ENCODE data around the gene AOPEP. TPM values are rescaled to one million over a fixed set of nuclear protein-coding genes. Genes with fewer than 3 reads are reported as not detected.

Gene AOPEP
- total and polyA plus RNA-seq, 9 of the 15 experiments (the other 6 are each of a cell fraction or from before 2014, with no cell fraction given) = 4.5 to 19.3 (median 13.5) TPM

DNA sequence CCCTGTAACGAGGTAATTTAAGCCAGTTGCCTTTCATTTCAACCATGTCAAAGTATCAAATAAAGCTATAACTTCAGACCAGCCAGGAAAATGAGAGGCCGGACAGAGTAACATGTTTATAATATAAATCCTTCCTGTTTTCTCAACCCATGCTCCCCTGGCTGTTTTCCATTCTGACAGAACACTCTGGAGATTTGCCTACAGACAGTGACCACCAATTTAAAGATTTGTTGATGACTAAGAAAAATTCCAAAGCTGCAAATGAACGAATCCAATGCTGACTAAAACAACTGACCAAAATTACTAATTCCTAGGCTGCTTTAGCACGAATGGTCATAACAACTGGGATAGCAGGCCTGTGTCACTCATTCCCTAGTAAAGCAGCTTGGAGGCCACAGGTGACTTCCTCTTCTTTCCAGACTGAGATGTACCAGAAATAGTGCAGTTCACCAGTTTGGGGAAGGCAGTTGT is 141.4 kb downstream of the AOPEP start:
- DNase-seq (ENCODE audit: extremely low read depth in 1 of 4, low spot score in 3 of 4) (no peak), FAIRE-seq (no peak), ATAC-seq (no peak)
- H3K9me1 ChIP-seq (ENCODE audit: control insufficient read depth, insufficient read depth, low read length) = no peaks in the 10 kb centered on the region
- no peaks in the 10 kb centered on the region for H3K27me3 ChIP-seq (ENCODE audit: control insufficient read depth in 2 of 2, insufficient read depth in 2 of 2, low read length in 2 of 2)
- peak overlapping the region; percentile 37; the same call in 1 of the 3 replicates for H3K27ac ChIP-seq (ENCODE audit: extremely low read depth, low read depth, low read length)
- H2AFZ ChIP-seq (ENCODE audit: low read depth, low read length) = 0 out of 2 replicates have a peak overlapping the region, but pooled peaks have one; percentile 36
- H3K4me3 ChIP-seq = no peak overlapping the region
- H3K4me1 ChIP-seq (replicated peaks in 1 of 2; ENCODE audit: control insufficient read depth in 2 of 2, insufficient read depth in 2 of 2, low read length in 2 of 2) = peaks cover 0 to 6% of the 10 kb centered on the region in 2 experiments; a peak in 4 of 5 replicates
- ChIA-PET CTCF (ENCODE audit: low intra/inter-chr PET ratio) (no interaction called here), POLR2A (no interaction called here)
- 55% methylated on average over 4 of the region's 4 CpGs for WGBS (ENCODE audit: insufficient coverage, low coverage, missing lambda C conversion rate)
- in situ Hi-C loops (cut with MboI) = no loop called here
- H4K20me1 ChIP-seq (replicated peaks; ENCODE audit: control insufficient read depth, insufficient read depth, low read length) = no peaks in the 10 kb centered on the region
- BruUV-seq (replicated peaks) = no TSS peak
- intact Hi-C loops (cut with micrococcal nuclease) = no loop called here
- H3K79me2 ChIP-seq (ENCODE audit: control insufficient read depth, insufficient read depth, low read length) = no peaks in the 10 kb centered on the region
- no peaks in the 10 kb centered on the region for H3K9me3 ChIP-seq (replicated peaks; ENCODE audit: control insufficient read depth, insufficient read depth, low read depth, low read length)
- no peaks in the 10 kb centered on the region for H3K36me3 ChIP-seq (ENCODE audit: control insufficient read depth, insufficient read depth, low read length)
- H3K9ac ChIP-seq (ENCODE audit: insufficient read depth in 1 of 2, low read depth in 2 of 2, low read length in 2 of 2) = no peak overlapping the region
- H3K4me2 ChIP-seq (ENCODE audit: insufficient read depth, low read length) = no peak overlapping the region
- TF ChIP-seq HNRNPH1 (optimal IDR thresholded peaks at IDR 0.05; ENCODE audit: low read depth, low read length) (no peak), RAD51 (IDR thresholded peaks at IDR 0.05; ENCODE audit: borderline replicate concordance, low read depth) (no peak), POLR2A (conservative IDR thresholded peaks at IDR 0.05) (no peak), ZFX (CRISPR knock-in tag; IDR thresholded peaks at IDR 0.05) (0 out of 2 replicates have a peak, but pooled peaks have one; percentile 19), KDM5B (IDR thresholded peaks at IDR 0.05; ENCODE audit: insufficient replicate concordance, low read depth, low read length) (no peak), SPI1 (IDR thresholded peaks at IDR 0.05; ENCODE audit: borderline replicate concordance, low read depth, low read length) (peak; percentile 64; the same call in 1 of the 2 replicates), ELF2 (CRISPR knock-in tag; IDR thresholded peaks at IDR 0.05) (no peak)
- TF ChIP-seq, protein P1, sequence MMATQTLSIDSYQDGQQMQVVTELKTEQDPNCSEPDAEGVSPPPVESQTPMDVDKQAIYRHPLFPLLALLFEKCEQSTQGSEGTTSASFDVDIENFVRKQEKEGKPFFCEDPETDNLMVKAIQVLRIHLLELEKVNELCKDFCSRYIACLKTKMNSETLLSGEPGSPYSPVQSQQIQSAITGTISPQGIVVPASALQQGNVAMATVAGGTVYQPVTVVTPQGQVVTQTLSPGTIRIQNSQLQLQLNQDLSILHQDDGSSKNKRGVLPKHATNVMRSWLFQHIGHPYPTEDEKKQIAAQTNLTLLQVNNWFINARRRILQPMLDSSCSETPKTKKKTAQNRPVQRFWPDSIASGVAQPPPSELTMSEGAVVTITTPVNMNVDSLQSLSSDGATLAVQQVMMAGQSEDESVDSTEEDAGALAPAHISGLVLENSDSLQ (IDR thresholded peaks at IDR 0.05) = peak; percentile 75; the same call in 1 of the 2 replicates

All from K562 (cell line).